ENCODE results near the gene CRYBG2. TPM values are rescaled to one million over a fixed set of nuclear protein-coding genes. Genes with fewer than 3 reads are reported as not detected.

The CRYBG2 gene
- total RNA-seq, 6 experiments from 2014 or later: 0.81 to 1.9 (median 1.7) TPM; not detected in 3

GRCh38 chr1:26350343-26350700 lies 3.6 kb downstream of the CRYBG2 start:
- H3K36me3 ChIP-seq: no peaks in the 10 kb centered on the region
- H3K4me3 ChIP-seq: no peak overlapping the region
- intact Hi-C loops (cut with DNase I): no loop called here
- no peaks in the 10 kb centered on the region for H3K27me3 ChIP-seq
- DNase-seq (no peak), ATAC-seq (no peak)
- H3K9me3 ChIP-seq: no peaks in the 10 kb centered on the region
- TF ChIP-seq CTCF (IDR thresholded peaks at IDR 0.05): no peak
- no peak for TF ChIP-seq POLR2A (IDR thresholded peaks at IDR 0.05)
- 100% methylated on average over 1 of the region's 2 CpGs for WGBS (ENCODE audit: insufficient coverage, low coverage, low lambda C conversion rate, missing lambda C conversion rate)
- peaks cover 0 to 9% (median 0%) of the 10 kb centered on the region in 4 donors for H3K4me1 ChIP-seq
- no peak overlapping the region for H3K27ac ChIP-seq

- TF ChIP-seq CTCF (IDR thresholded peaks at IDR 0.05) (no peak), POLR2A (IDR thresholded peaks at IDR 0.05) (no peak)
- Histone ChIP-seq H3K27ac (no peak overlapping the region), H3K27me3 (no peaks in the 10 kb centered on the region), H3K4me1 (peaks cover 0 to 9% (median 0%) of the 10 kb centered on the region in 4 donors), H3K9me3 (no peaks in the 10 kb centered on the region), H3K36me3 (no peaks in the 10 kb centered on the region), H3K4me3 (no peak overlapping the region)
- intact Hi-C loops (cut with DNase I): no loop called here
- no peak for ATAC-seq
- no peak for DNase-seq
- 94% methylated on average over 4 of the region's 5 CpGs for WGBS (ENCODE audit: insufficient coverage, low coverage, low lambda C conversion rate, missing lambda C conversion rate)
These were observed 4.1 kb downstream of the CRYBG2 start for GRCh38 chr1:26349877-26350244.

- TF ChIP-seq CTCF (IDR thresholded peaks at IDR 0.05) (no peak), POLR2A (IDR thresholded peaks at IDR 0.05) (no peak)
- Histone ChIP-seq H3K27me3 (no peaks in the 10 kb centered on the region), H3K4me3 (no peak overlapping the region), H3K4me1 (peaks cover 0 to 9% (median 0%) of the 10 kb centered on the region in 4 donors), H3K36me3 (no peaks in the 10 kb centered on the region), H3K27ac (no peak overlapping the region), H3K9me3 (no peaks in the 10 kb centered on the region)
- ATAC-seq (no peak), DNase-seq (no peak)
- 87% methylated on average over 7 of the region's 7 CpGs for WGBS (ENCODE audit: insufficient coverage, low coverage, low lambda C conversion rate, missing lambda C conversion rate)
- intact Hi-C loops (cut with DNase I): no loop called here
These were observed 4.6 kb downstream of the CRYBG2 start for GRCh38 chr1:26349188-26349876.

- DNase-seq (no peak), ATAC-seq (no peak)
- intact Hi-C loops (cut with DNase I): no loop called here
- Histone ChIP-seq H3K4me3 (no peak overlapping the region), H3K36me3 (no peaks in the 10 kb centered on the region), H3K27me3 (no peaks in the 10 kb centered on the region), H3K4me1 (peaks cover 0 to 9% (median 0%) of the 10 kb centered on the region in 4 donors), H3K9me3 (no peaks in the 10 kb centered on the region), H3K27ac (no peak overlapping the region)
- TF ChIP-seq POLR2A (IDR thresholded peaks at IDR 0.05): no peak
- no peak for TF ChIP-seq CTCF (IDR thresholded peaks at IDR 0.05)
- 53% methylated on average over 3 of the region's 10 CpGs for WGBS (ENCODE audit: insufficient coverage, low coverage, low lambda C conversion rate, missing lambda C conversion rate)
These were observed 7.5 kb downstream of the CRYBG2 start for GRCh38 chr1:26346274-26347033.

Measured in right lobe of liver (tissue), 6 donors.